ENCODE results near the gene OSBPL3. TPM values are rescaled to one million over a fixed set of nuclear protein-coding genes. Genes with fewer than 3 reads are reported as not detected.

The OSBPL3 gene
- total RNA-seq, 1 donor from 2014 or later = 9.8 TPM

GRCh38 chr7:24943096-24943948 lies 36.7 kb downstream of the OSBPL3 start:
- Mint-ChIP-seq H3K36me3 (no peaks in the 10 kb centered on the region), H3K4me3 (no peak overlapping the region), H3K27ac (no peak overlapping the region), H3K4me1 (no peaks in the 10 kb centered on the region), H3K27me3 (ENCODE audit: low read depth) (peaks cover 2% of the 10 kb centered on the region), H3K9me3 (no peaks in the 10 kb centered on the region)
- DNase-seq (ENCODE audit: low spot score in 2 of 2, unreplicated experiment in 2 of 2) = no peak
- no peak for TF ChIP-seq CTCF (IDR thresholded peaks at IDR 0.05; ENCODE audit: unreplicated experiment)

- no peak overlapping the region for H3K27ac Mint-ChIP-seq
- no peaks in the 10 kb centered on the region for H3K4me1 Mint-ChIP-seq
- H3K36me3 Mint-ChIP-seq = no peaks in the 10 kb centered on the region
- H3K4me3 Mint-ChIP-seq = no peak overlapping the region
- peaks cover 2% of the 10 kb centered on the region for H3K27me3 Mint-ChIP-seq (ENCODE audit: low read depth)
- DNase-seq (ENCODE audit: low spot score in 2 of 2, unreplicated experiment in 2 of 2) = no peak
- no peak for TF ChIP-seq CTCF (IDR thresholded peaks at IDR 0.05; ENCODE audit: unreplicated experiment)
- H3K9me3 Mint-ChIP-seq = peaks cover 3% of the 10 kb centered on the region
Measured at GRCh38 chr7:24942226-24942625, 37.8 kb downstream of the OSBPL3 start.

- TF ChIP-seq CTCF (IDR thresholded peaks at IDR 0.05; ENCODE audit: unreplicated experiment) = no peak
- no peak overlapping the region for H3K27ac Mint-ChIP-seq
- DNase-seq (ENCODE audit: low spot score in 2 of 2, unreplicated experiment in 2 of 2) = no peak
- peaks cover 8% of the 10 kb centered on the region for H3K9me3 Mint-ChIP-seq
- H3K27me3 Mint-ChIP-seq (ENCODE audit: low read depth) = peaks cover 2% of the 10 kb centered on the region
- no peak overlapping the region for H3K4me3 Mint-ChIP-seq
- H3K4me1 Mint-ChIP-seq = peaks cover 10% of the 10 kb centered on the region
- no peaks in the 10 kb centered on the region for H3K36me3 Mint-ChIP-seq
Measured at GRCh38 chr7:24939416-24939815, 40.6 kb downstream of the OSBPL3 start.

GRCh38 chr7:24936121-24936824 lies 43.7 kb downstream of the OSBPL3 start:
- TF ChIP-seq CTCF (IDR thresholded peaks at IDR 0.05; ENCODE audit: unreplicated experiment) = no peak
- H3K36me3 Mint-ChIP-seq = no peaks in the 10 kb centered on the region
- H3K9me3 Mint-ChIP-seq = peaks cover 9% of the 10 kb centered on the region
- H3K27me3 Mint-ChIP-seq (ENCODE audit: low read depth) = peaks cover 2% of the 10 kb centered on the region
- H3K4me1 Mint-ChIP-seq = peaks cover 10% of the 10 kb centered on the region
- no peak for DNase-seq (ENCODE audit: low spot score in 2 of 2, unreplicated experiment in 2 of 2)
- H3K27ac Mint-ChIP-seq = peak overlapping the region; percentile 10
- no peak overlapping the region for H3K4me3 Mint-ChIP-seq

GRCh38 chr7:24933298-24933697 lies 46.7 kb downstream of the OSBPL3 start:
- Mint-ChIP-seq H3K27ac (no peak overlapping the region), H3K4me1 (peaks cover 10% of the 10 kb centered on the region), H3K36me3 (peaks cover 4% of the 10 kb centered on the region), H3K9me3 (peaks cover 14% of the 10 kb centered on the region), H3K4me3 (no peak overlapping the region), H3K27me3 (ENCODE audit: low read depth) (no peaks in the 10 kb centered on the region)
- no peak for DNase-seq (ENCODE audit: low spot score in 2 of 2, unreplicated experiment in 2 of 2)
- TF ChIP-seq CTCF (IDR thresholded peaks at IDR 0.05; ENCODE audit: unreplicated experiment) = no peak
